Spleen (tissue), 7 donors: ENCODE measurements around the gene OR4L1.

Experiments
- POLR2AphosphoS5 ChIP-seq, 3 donors: sonication (generic); formaldehyde crosslinking; IDR thresholded peaks; one replicate each; pipeline ENCODE4 v1.5.1; 2017; ENCODE audit warnings: antibody characterized with exemption in 3 of 3
- TF ChIP-seq, protein P1 (sequence below), 11 experiments: fragments of 200-600 bp in 7 of 11; fragments of 450-650 bp in 4 of 11; sonication (generic) in 4 of 11; IDR thresholded peaks in 8 of 11; conservative IDR thresholded peaks in 3 of 11; 1 replicate in 7 of 11; 2 replicates in 4 of 11; pipeline versions ENCODE4 v1.4.0 to v1.8.0; 2016 to 2021; ENCODE audit warnings: antibody characterized with exemption in 11 of 11, inconsistent platforms in 4 of 11, mild to moderate bottlenecking in 1 of 11
- donor health status: DM: no; HTN: no; CAD: no; lungs with moderate emphysema.
- donor health status: DM: no; HTN: no; CAD: no.
- donor health status: DM: no; HTN: no; CAD: no.

DNA sequence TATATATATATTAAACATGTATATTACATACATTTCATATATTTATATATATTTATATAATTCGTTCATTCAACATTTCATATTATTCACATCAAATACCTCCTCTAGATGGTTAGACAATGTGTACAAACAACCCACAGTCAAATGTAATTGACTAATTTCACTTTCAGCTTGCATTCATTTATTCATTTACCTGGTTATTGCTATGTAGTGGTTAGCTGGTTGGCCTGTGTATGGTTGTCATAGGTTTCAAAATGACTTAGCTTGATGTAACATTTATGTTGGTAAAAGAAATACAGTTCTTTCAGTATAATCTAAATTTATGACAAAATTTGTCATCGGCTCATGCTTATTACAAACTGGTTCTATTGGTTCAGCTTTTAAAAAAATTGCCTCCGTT, 24.4 kb upstream of the OR4L1 start:
- TF ChIP-seq, protein P1, sequence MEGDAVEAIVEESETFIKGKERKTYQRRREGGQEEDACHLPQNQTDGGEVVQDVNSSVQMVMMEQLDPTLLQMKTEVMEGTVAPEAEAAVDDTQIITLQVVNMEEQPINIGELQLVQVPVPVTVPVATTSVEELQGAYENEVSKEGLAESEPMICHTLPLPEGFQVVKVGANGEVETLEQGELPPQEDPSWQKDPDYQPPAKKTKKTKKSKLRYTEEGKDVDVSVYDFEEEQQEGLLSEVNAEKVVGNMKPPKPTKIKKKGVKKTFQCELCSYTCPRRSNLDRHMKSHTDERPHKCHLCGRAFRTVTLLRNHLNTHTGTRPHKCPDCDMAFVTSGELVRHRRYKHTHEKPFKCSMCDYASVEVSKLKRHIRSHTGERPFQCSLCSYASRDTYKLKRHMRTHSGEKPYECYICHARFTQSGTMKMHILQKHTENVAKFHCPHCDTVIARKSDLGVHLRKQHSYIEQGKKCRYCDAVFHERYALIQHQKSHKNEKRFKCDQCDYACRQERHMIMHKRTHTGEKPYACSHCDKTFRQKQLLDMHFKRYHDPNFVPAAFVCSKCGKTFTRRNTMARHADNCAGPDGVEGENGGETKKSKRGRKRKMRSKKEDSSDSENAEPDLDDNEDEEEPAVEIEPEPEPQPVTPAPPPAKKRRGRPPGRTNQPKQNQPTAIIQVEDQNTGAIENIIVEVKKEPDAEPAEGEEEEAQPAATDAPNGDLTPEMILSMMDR (IDR thresholded peaks at IDR 0.05 in 8 of 11, conservative IDR thresholded peaks at IDR 0.05 in 3 of 11) = no peak
- TF ChIP-seq POLR2AphosphoS5 (IDR thresholded peaks at IDR 0.05) = no peak
